ENCODE results near the gene KLK14.

Gene KLK14

GRCh38 chr19:51108066-51108804 is 25.5 kb upstream of the KLK14 start, which contains the start of gene CTU1:
Gene CTU1, minus strand, starts transcription at chr19:51108409. Its CDS starts 3,840 bp downstream, at chr19:51104569.
- peak; percentile 99 for DNase-seq (ENCODE audit: low spot score)

- DNase-seq (ENCODE audit: low spot score): peak; percentile 26
These were observed 24.8 kb upstream of the KLK14 start for GRCh38 chr19:51107406-51108065.

GRCh38 chr19:51103926-51104341 is 21.2 kb upstream of the KLK14 start:
- DNase-seq (ENCODE audit: low spot score): no peak

GRCh38 chr19:51102991-51103390 is 20.3 kb upstream of the KLK14 start:
- no peak for DNase-seq (ENCODE audit: low spot score)

- DNase-seq (ENCODE audit: low spot score): no peak
These were observed 18.6 kb upstream of the KLK14 start for GRCh38 chr19:51101171-51101865.

GRCh38 chr19:51100601-51101000 is 17.9 kb upstream of the KLK14 start:
- no peak for DNase-seq (ENCODE audit: low spot score)

GRCh38 chr19:51099047-51099382 is 16.3 kb upstream of the KLK14 start:
- DNase-seq (ENCODE audit: low spot score): no peak

- DNase-seq (ENCODE audit: low spot score): no peak
These were observed 15.8 kb upstream of the KLK14 start for GRCh38 chr19:51098365-51099046.

GRCh38 chr19:51097796-51098195 is 15.1 kb upstream of the KLK14 start:
- no peak for DNase-seq (ENCODE audit: low spot score)

- DNase-seq (ENCODE audit: low spot score): peak; percentile 58
These were observed 14.6 kb upstream of the KLK14 start for GRCh38 chr19:51097166-51097738.

GRCh38 chr19:51096473-51097165 is 13.9 kb upstream of the KLK14 start:
- no peak for DNase-seq (ENCODE audit: low spot score)

GRCh38 chr19:51094696-51095279 is 12.1 kb upstream of the KLK14 start:
- no peak for DNase-seq (ENCODE audit: low spot score)

- no peak for DNase-seq (ENCODE audit: low spot score)
These were observed 11.0 kb upstream of the KLK14 start for GRCh38 chr19:51093510-51094345.

- DNase-seq (ENCODE audit: low spot score): no peak
These were observed 10.4 kb upstream of the KLK14 start for GRCh38 chr19:51093101-51093500.

GRCh38 chr19:51091895-51092873 is 9.5 kb upstream of the KLK14 start:
- peak; percentile 45 for DNase-seq (ENCODE audit: low spot score)

GRCh38 chr19:51091126-51091525 is 8.4 kb upstream of the KLK14 start:
- DNase-seq (ENCODE audit: low spot score): no peak

GRCh38 chr19:51090471-51090870 is 7.8 kb upstream of the KLK14 start:
- no peak for DNase-seq (ENCODE audit: low spot score)

GRCh38 chr19:51089786-51090185 is 7.1 kb upstream of the KLK14 start:
- no peak for DNase-seq (ENCODE audit: low spot score)
